SK-N-SH treated with all-trans-retinoic acid at 6 μM for 48 hours (cell line): ENCODE measurements around the gene CD96.

Source experiments
- ATAC-seq: fragments of 200-7000 bp; cut with Tn5 transposase; 3 replicates; pipeline ENCODE4 v1.9.1; 2020; ENCODE audit warnings: mild to moderate bottlenecking, moderate library complexity
- ARNTL ChIP-seq: fragments of 450-650 bp; formaldehyde crosslinking; IDR thresholded peaks from 2 replicates; pipeline ENCODE4 v1.5.0; 2020; ENCODE audit warnings: low read depth, mild to moderate bottlenecking, moderate library complexity, borderline replicate concordance
- BACH2 ChIP-seq: fragments of 250-450 bp; sonication (Bioruptor Pico); IDR thresholded peaks from 2 replicates; pipeline ENCODE4 v1.9.0; 2021; ENCODE audit warnings: mild to moderate bottlenecking, borderline replicate concordance
- CSDC2 ChIP-seq: fragments of 250-450 bp; sonication (Bioruptor Pico); IDR thresholded peaks from 2 replicates; pipeline ENCODE4 v1.5.0; 2020; ENCODE audit warnings: mild to moderate bottlenecking, moderate library complexity
- CSRNP3 ChIP-seq: fragments of 250-450 bp; sonication (Bioruptor Pico); IDR thresholded peaks from 2 replicates; pipeline ENCODE4 v1.5.1; 2021; ENCODE audit warnings: mild to moderate bottlenecking, moderate library complexity
- ESRRG ChIP-seq: fragments of 250-450 bp; sonication (Bioruptor Pico); IDR thresholded peaks from 2 replicates; pipeline ENCODE4 v1.6.1; 2021; ENCODE audit warnings: mild to moderate bottlenecking
- GLIS3 ChIP-seq: fragments of 250-450 bp; sonication (Bioruptor Pico); IDR thresholded peaks from 2 replicates; pipeline ENCODE4 v1.5.0; 2020; ENCODE audit warnings: mild to moderate bottlenecking, moderate library complexity
- ISL1 ChIP-seq: fragments of 250-450 bp; sonication (Bioruptor Pico); IDR thresholded peaks from 2 replicates; pipeline ENCODE4 v2.1.2; 2022; ENCODE audit warnings: mild to moderate bottlenecking, moderate library complexity
- PATZ1 ChIP-seq: fragments of 250-450 bp; sonication (Bioruptor Pico); IDR thresholded peaks from 2 replicates; pipeline ENCODE4 v1.8.0; 2020; ENCODE audit warnings: mild to moderate bottlenecking, moderate library complexity, borderline replicate concordance
- POU6F1 ChIP-seq: fragments of 250-450 bp; sonication (Bioruptor Pico); IDR thresholded peaks from 2 replicates; pipeline ENCODE4 v1.8.0; 2021; ENCODE audit warnings: low read depth, mild to moderate bottlenecking, moderate library complexity, borderline replicate concordance
- PPARA ChIP-seq: fragments of 250-450 bp; sonication (Bioruptor Pico); IDR thresholded peaks from 2 replicates; pipeline ENCODE4 v1.5.0; 2020; ENCODE audit warnings: mild to moderate bottlenecking, borderline replicate concordance
- RARB ChIP-seq: fragments of 250-450 bp; sonication (Bioruptor Pico); IDR thresholded peaks from 2 replicates; pipeline ENCODE4 v1.8.0; 2021; ENCODE audit warnings: mild to moderate bottlenecking, moderate library complexity
- SNAI2 ChIP-seq: fragments of 250-450 bp; sonication (Bioruptor Pico); IDR thresholded peaks from 2 replicates; pipeline ENCODE4 v1.5.0; 2020; ENCODE audit warnings: mild to moderate bottlenecking, moderate library complexity
- TCF4 ChIP-seq: fragments of 250-450 bp; sonication (Bioruptor Pico); IDR thresholded peaks from 2 replicates; pipeline ENCODE4 v1.8.0; 2021; ENCODE audit warnings: mild to moderate bottlenecking, moderate library complexity, borderline replicate concordance
- TOX ChIP-seq: fragments of 250-450 bp; sonication (Bioruptor Pico); IDR thresholded peaks from 2 replicates; pipeline ENCODE4 v1.8.0; 2021; ENCODE audit warnings: mild to moderate bottlenecking, moderate library complexity, borderline replicate concordance
- ZC3H10 ChIP-seq: fragments of 250-450 bp; sonication (Bioruptor Pico); IDR thresholded peaks from 2 replicates; pipeline ENCODE4 v1.5.1; 2021; ENCODE audit warnings: mild to moderate bottlenecking, moderate library complexity
- ZFP3 ChIP-seq: fragments of 250-450 bp; sonication (Bioruptor Pico); IDR thresholded peaks from 2 replicates; pipeline ENCODE4 v1.5.0; 2020; ENCODE audit warnings: mild to moderate bottlenecking, moderate library complexity
- ZFP30 ChIP-seq: fragments of 450-650 bp; formaldehyde crosslinking; IDR thresholded peaks from 2 replicates; pipeline ENCODE4 v1.5.0; 2022; ENCODE audit warnings: mild to moderate bottlenecking, moderate library complexity
- ZNF565 ChIP-seq: fragments of 450-650 bp; formaldehyde crosslinking; conservative IDR thresholded peaks from 2 replicates; pipeline ENCODE4 v1.5.0; 2020; ENCODE audit warnings: low read depth, mild to moderate bottlenecking, moderate library complexity
- ZNF70 ChIP-seq: fragments of 450-650 bp; formaldehyde crosslinking; IDR thresholded peaks from 2 replicates; pipeline ENCODE4 v1.5.0; 2020; ENCODE audit warnings: mild to moderate bottlenecking, moderate library complexity
- ZNF8 ChIP-seq: fragments of 450-650 bp; formaldehyde crosslinking; IDR thresholded peaks from 2 replicates; pipeline ENCODE4 v1.5.0; 2020; ENCODE audit warnings: mild to moderate bottlenecking, moderate library complexity
- TF ChIP-seq, protein P1 (sequence below): fragments of 250-450 bp; sonication (Bioruptor Pico); IDR thresholded peaks from 2 replicates; pipeline ENCODE4 v1.5.0; 2020; ENCODE audit warnings: mild to moderate bottlenecking, moderate library complexity

CD96 gene

DNA sequence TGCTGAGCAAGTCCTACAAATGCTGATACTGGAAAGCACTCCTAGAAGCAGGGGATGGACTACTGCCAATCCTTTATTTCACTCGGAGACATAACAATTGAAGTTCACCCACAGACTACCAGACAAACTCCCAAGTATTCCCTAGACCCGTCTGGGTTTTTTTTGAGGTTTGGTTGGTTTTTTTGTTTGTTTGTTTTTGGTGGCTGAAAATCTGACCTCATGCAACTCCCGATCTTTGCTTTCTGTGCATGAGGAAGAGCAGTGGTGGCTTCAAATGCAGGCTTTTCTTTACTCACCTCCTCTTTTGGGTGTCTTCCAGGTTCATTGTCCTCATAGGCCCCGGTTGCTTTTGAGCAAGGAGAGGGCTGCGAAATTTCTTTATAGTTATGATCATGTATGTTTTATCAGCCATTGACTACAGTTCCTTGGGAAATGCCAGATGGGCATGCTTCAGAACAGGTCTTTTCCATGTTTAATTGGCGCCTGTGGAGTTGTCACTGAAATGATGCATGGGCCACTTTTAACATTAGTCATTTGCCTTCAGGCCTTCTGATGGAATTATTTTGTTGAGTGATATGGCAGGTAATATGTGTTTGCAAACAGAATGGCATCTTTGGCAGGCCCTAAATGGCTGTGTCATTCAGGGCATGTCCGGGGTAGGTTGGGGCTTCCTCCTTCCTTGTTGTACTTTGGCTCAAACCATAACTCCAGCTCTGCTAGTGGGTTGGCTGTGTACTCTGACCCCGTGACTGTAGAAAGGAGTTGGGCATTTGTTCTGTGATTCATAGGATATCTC, 134.4 kb downstream of the CD96 start:
- ATAC-seq, result peak; percentile 56
- TF ChIP-seq ISL1 (peak; percentile 28; the same call in 1 of the 2 replicates), ZFP30 (CRISPR knock-in tag) (no peak), ZNF8 (CRISPR knock-in tag) (no peak)

GRCh38 chr3:111677007-111677392, 135.0 kb downstream of the CD96 start:
- TF ChIP-seq CSRNP3 (CRISPR knock-in tag), result no peak
- no peak for TF ChIP-seq TCF4 (CRISPR knock-in tag)
- TF ChIP-seq, all 23 proteins: peak for 0
- no peak for ATAC-seq

DNA sequence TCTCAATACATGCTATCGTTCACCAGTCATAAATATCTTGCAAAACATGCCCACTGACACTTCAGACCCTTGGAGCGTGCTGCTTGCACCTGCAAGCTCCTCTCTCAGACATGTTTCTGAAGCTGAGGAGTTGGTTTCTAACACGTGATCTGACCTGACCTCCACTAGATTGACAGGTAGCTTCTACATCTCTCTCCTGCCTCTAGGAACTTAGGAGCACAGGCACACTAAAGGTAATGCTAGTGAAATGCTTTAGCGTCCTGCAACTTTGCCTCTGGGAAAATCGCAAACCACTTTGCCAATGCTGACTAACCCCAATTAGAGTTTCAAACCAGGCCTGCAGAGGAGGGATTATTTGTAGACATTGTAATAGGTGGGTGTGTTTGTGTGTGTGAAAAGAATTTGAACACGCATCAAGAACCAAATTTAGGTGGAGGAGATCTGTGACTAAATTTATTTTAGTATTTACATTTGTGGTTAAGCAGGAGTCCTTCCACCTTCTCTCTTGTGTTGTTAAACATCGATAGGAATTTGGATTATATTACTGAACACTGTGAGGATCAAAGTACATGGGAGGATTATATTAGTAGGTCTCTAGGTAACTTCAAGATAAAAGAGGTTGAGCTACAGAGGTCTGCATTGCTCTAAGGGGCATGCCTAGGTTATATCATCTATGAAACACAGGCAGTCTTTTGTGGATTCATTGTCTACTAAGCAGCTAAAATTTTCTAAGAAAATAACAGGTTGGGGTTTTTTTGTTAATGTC, 139.8 kb downstream of the CD96 start:
- no peak for TF ChIP-seq PATZ1 (CRISPR knock-in tag)
- TF ChIP-seq CSRNP3 (CRISPR knock-in tag), result no peak
- no peak for ATAC-seq

- TF ChIP-seq CSRNP3 (CRISPR knock-in tag) (no peak), ZNF565 (CRISPR knock-in tag) (no peak), BACH2 (CRISPR knock-in tag) (no peak), POU6F1 (no peak), CSDC2 (CRISPR knock-in tag) (no peak), TCF4 (CRISPR knock-in tag) (no peak), ZNF8 (CRISPR knock-in tag) (no peak), ZC3H10 (no peak), ARNTL (CRISPR knock-in tag) (no peak), ISL1 (no peak), ESRRG (CRISPR knock-in tag) (no peak), ZFP3 (no peak), GLIS3 (CRISPR knock-in tag) (no peak), PPARA (CRISPR knock-in tag) (no peak), ZNF70 (no peak), SNAI2 (CRISPR knock-in tag) (no peak), TOX (CRISPR knock-in tag) (no peak), RARB (CRISPR knock-in tag) (no peak), PATZ1 (CRISPR knock-in tag) (no peak)
- TF ChIP-seq, protein P1, sequence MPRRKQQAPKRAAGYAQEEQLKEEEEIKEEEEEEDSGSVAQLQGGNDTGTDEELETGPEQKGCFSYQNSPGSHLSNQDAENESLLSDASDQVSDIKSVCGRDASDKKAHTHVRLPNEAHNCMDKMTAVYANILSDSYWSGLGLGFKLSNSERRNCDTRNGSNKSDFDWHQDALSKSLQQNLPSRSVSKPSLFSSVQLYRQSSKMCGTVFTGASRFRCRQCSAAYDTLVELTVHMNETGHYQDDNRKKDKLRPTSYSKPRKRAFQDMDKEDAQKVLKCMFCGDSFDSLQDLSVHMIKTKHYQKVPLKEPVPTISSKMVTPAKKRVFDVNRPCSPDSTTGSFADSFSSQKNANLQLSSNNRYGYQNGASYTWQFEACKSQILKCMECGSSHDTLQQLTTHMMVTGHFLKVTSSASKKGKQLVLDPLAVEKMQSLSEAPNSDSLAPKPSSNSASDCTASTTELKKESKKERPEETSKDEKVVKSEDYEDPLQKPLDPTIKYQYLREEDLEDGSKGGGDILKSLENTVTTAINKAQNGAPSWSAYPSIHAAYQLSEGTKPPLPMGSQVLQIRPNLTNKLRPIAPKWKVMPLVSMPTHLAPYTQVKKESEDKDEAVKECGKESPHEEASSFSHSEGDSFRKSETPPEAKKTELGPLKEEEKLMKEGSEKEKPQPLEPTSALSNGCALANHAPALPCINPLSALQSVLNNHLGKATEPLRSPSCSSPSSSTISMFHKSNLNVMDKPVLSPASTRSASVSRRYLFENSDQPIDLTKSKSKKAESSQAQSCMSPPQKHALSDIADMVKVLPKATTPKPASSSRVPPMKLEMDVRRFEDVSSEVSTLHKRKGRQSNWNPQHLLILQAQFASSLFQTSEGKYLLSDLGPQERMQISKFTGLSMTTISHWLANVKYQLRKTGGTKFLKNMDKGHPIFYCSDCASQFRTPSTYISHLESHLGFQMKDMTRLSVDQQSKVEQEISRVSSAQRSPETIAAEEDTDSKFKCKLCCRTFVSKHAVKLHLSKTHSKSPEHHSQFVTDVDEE (CRISPR knock-in tag), result no peak
- ATAC-seq, result no peak
Observed at GRCh38 chr3:111684640-111685039, 142.6 kb downstream of the CD96 start.
